Fibroblast of lung (primary cell): ENCODE data around the gene ABHD16A. TPM values are rescaled to one million over a fixed set of nuclear protein-coding genes. Genes with fewer than 3 reads are reported as not detected.

Experiments used
- DNase-seq, 2 donors: peaks; one replicate each; pipeline versions ENCODE4 v3.0.0 to v3.0.0-alpha.2; 2010; ENCODE audit warnings: low read depth in 2 of 2
- H2AFZ ChIP-seq: 2 replicates; pipeline ENCODE4 v1.5.1; 2012; ENCODE audit warnings: low read length, control low read depth, inconsistent platforms
- H3K27ac ChIP-seq: 2 replicates; pipeline ENCODE4 v1.5.1; 2011; ENCODE audit warnings: low read length, control low read depth; ENCODE audit not compliant: insufficient read depth
- H3K27me3 ChIP-seq: 2 replicates; pipeline ENCODE4 v1.5.1; 2011; ENCODE audit warnings: mild to moderate bottlenecking, low read length; ENCODE audit not compliant: control insufficient read depth, insufficient read depth
- H3K36me3 ChIP-seq: 2 replicates; pipeline ENCODE4 v1.5.1; 2011; ENCODE audit warnings: low read length; ENCODE audit not compliant: control insufficient read depth, insufficient read depth
- H3K4me1 ChIP-seq: 2 replicates; pipeline ENCODE4 v1.5.1; 2011; ENCODE audit warnings: low read length; ENCODE audit not compliant: control insufficient read depth, insufficient read depth; ENCODE audit errors: extremely low read depth
- H3K4me2 ChIP-seq: 2 replicates; pipeline ENCODE4 v1.5.1; 2011; ENCODE audit warnings: low read length, control low read depth; ENCODE audit not compliant: insufficient read depth; ENCODE audit errors: extremely low read depth
- H3K4me3 ChIP-seq, 4 experiments: fragments of 200-600 bp in 1 of 4; sonication (generic) in 1 of 4; replicated peaks in 1 of 4; 2 replicates each; pipeline ENCODE4 v1.5.1; 2011 to 2016; ENCODE audit warnings: low read length in 4 of 4, low read depth in 3 of 4, mild to moderate bottlenecking in 3 of 4, control low read depth in 2 of 4, inconsistent platforms in 1 of 4, mixed read lengths in 1 of 4; ENCODE audit not compliant: insufficient read depth in 1 of 4; ENCODE audit errors: control extremely low read depth in 1 of 4
- H3K79me2 ChIP-seq: 2 replicates; pipeline ENCODE4 v1.5.1; 2012; ENCODE audit warnings: mild to moderate bottlenecking, low read length, inconsistent platforms; ENCODE audit not compliant: control insufficient read depth, insufficient read depth
- H3K9ac ChIP-seq: 2 replicates; pipeline ENCODE4 v1.5.1; 2011; ENCODE audit warnings: mild to moderate bottlenecking, low read length, control low read depth; ENCODE audit not compliant: insufficient read depth
- H3K9me3 ChIP-seq: 2 replicates; pipeline ENCODE4 v1.5.1; 2012; ENCODE audit warnings: low read depth, low read length; ENCODE audit not compliant: control insufficient read depth, insufficient read depth
- H4K20me1 ChIP-seq: 2 replicates; pipeline ENCODE4 v1.5.1; 2011; ENCODE audit warnings: low read length; ENCODE audit not compliant: control insufficient read depth, insufficient read depth; ENCODE audit errors: extremely low read depth
- EZH2 ChIP-seq: IDR thresholded peaks from 2 replicates; pipeline ENCODE4 v1.5.1; 2012; ENCODE audit warnings: low read length, control low read depth, mild to moderate bottlenecking; ENCODE audit errors: missing control alignments
- polyA minus RNA-seq: library from RNA; depleted of rRNA, polyadenylated mRNA; stranded (reverse); fragments of >200 nt; gene quantifications from 2 replicates; pipeline ENCODE4 v1.2.3, GENCODE V29; 2011; ENCODE audit warnings: low replicate concordance
- polyA plus RNA-seq, 2 donors: library from polyadenylated mRNA; depleted of rRNA in 1 of 2; stranded (reverse) in 1 of 2; unstranded in 1 of 2; fragments of >200 nt; gene quantifications; 2 replicates each; pipeline ENCODE4 v1.2.1, GENCODE V29; 2011 to 2012; ENCODE audit warnings: missing spikeins in 1 of 2
- total RNA-seq: library from RNA; depleted of rRNA; stranded (reverse); fragments of >200 nt; gene quantifications from 2 replicates; pipeline ENCODE4 v1.2.1, GENCODE V29; 2014
- TF ChIP-seq, protein P1 (sequence below), 2 donors: IDR thresholded peaks in 1 of 2; conservative IDR thresholded peaks in 1 of 2; 1 replicate in 1 of 2; 2 replicates in 1 of 2; pipeline ENCODE4 v1.5.1; 2011 to 2012; ENCODE audit warnings: low read length in 2 of 2, control low read depth in 1 of 2, inconsistent platforms in 1 of 2, low read depth in 1 of 2, mild to moderate bottlenecking in 1 of 2

ABHD16A gene
- total RNA-seq = 62.1 and 72.0 TPM in 2 replicates
- 24.2 and 25.1 TPM in 2 replicates for polyA plus RNA-seq
- polyA plus RNA-seq (2012) = 26.8 and 27.0 TPM in 2 replicates
- polyA minus RNA-seq = 93.5 and 93.6 TPM in 2 replicates

DNA sequence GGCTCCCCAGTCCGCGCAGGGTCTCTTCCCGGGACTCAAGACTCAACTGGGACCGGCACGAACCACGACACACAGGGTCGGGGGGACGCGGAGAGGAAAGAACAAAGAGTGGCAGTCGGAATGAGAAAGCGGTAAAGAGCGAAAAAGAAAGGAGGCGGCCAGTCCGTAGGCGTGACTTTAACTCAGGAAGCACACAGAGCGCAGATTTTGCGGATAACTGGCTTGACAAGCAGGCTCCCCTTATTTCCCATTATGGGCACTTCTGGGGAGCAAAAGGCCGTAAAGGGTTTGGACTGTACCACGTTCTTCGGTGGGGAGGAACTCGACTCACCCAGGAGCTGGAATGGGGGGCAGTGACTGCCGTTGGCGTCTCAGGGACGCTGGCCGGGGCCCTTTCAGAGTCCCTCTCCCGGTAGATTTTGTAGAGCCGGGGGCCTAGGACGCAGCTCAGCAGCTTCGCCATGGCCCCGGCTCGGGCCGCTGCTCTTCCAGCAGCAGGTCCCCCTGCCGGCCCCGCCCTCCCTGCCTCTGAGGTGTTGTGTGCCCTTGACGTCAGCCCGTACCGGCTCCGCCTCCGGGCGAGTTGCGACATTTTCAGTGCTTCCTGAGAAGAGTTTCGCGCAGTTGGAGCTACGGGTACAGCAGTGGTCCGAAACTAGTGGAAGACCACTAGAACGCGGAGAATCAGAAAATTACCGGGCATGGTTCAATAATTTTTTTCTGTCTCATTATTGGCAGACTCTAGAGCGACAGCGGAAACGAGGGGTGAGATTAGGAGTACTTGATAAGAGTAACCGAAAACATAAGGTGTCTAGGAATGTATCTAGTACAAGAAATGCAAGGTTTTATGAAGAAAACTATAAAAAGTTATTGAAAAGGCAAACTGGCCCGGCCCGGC is at the start of gene ABHD16A:
Gene ABHD16A, minus strand, starts transcription at position 506 of the 898 bp plus-strand sequence. Its CDS starts 43 bp downstream, at position 463.
- H3K4me3 ChIP-seq = peak within 1 kb of the TSS; percentile 76 to 93 (median 82)
- peaks cover 8% of the 10 kb centered on the region for H3K4me1 ChIP-seq
- peaks cover 22% of the 10 kb centered on the region for H3K79me2 ChIP-seq
- no peaks in the 10 kb centered on the region for H3K9me3 ChIP-seq
- peak within 1 kb of the TSS; percentile 98 for H3K27ac ChIP-seq
- H3K9ac ChIP-seq = peak within 1 kb of the TSS; percentile 96
- H4K20me1 ChIP-seq = no peaks in the 10 kb centered on the region
- no peaks in the 10 kb centered on the region for H3K36me3 ChIP-seq
- peak within 1 kb of the TSS; percentile 98 for H3K4me2 ChIP-seq
- DNase-seq = peak; percentile 98 to 99
- no peaks in the 10 kb centered on the region for H3K27me3 ChIP-seq
- peak within 1 kb of the TSS; percentile 93 for H2AFZ ChIP-seq
- no peak for TF ChIP-seq EZH2
- TF ChIP-seq, protein P1, sequence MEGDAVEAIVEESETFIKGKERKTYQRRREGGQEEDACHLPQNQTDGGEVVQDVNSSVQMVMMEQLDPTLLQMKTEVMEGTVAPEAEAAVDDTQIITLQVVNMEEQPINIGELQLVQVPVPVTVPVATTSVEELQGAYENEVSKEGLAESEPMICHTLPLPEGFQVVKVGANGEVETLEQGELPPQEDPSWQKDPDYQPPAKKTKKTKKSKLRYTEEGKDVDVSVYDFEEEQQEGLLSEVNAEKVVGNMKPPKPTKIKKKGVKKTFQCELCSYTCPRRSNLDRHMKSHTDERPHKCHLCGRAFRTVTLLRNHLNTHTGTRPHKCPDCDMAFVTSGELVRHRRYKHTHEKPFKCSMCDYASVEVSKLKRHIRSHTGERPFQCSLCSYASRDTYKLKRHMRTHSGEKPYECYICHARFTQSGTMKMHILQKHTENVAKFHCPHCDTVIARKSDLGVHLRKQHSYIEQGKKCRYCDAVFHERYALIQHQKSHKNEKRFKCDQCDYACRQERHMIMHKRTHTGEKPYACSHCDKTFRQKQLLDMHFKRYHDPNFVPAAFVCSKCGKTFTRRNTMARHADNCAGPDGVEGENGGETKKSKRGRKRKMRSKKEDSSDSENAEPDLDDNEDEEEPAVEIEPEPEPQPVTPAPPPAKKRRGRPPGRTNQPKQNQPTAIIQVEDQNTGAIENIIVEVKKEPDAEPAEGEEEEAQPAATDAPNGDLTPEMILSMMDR (conservative IDR thresholded peaks at IDR 0.05 in 1 of 2, IDR thresholded peaks at IDR 0.05 in 1 of 2; ENCODE audit: low read depth in 1 of 2, low read length in 2 of 2) = no peak

DNA sequence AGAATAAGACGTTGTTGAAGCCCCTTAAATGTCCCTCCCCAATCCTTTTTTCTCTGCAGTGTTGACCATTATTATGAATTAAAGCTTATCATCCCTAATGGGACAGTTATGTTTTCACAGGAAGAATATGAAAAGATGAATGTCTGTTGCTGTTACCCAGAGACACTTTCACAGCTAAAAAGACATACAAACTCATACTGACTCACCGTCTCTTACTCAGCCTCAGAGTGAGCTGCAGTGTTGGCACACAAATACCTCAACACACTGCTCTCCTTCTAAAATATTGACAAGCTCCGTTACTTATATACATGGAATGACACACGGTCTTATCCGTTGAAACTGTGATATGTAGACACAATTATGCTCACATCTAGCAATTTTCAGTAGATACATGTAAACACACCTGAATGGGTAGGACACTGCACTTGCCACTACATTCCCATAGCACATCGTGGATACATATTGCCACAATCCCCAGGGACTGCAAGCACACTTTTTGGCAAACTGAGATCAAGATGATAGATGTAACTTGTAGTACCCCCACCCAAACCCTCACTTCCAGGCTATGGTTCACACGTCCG is 49.7 kb upstream of the ABHD16A start:
- H3K79me2 ChIP-seq = no peaks in the 10 kb centered on the region
- H4K20me1 ChIP-seq = no peaks in the 10 kb centered on the region
- no peak overlapping the region for H3K27ac ChIP-seq
- DNase-seq = peak; percentile 66 to 90
- no peak overlapping the region for H3K9ac ChIP-seq
- no peak overlapping the region for H3K4me2 ChIP-seq
- no peak overlapping the region for H2AFZ ChIP-seq
- TF ChIP-seq, protein P1 (conservative IDR thresholded peaks at IDR 0.05 in 1 of 2, IDR thresholded peaks at IDR 0.05 in 1 of 2; ENCODE audit: low read depth in 1 of 2, low read length in 2 of 2) = no peak
- TF ChIP-seq EZH2 = no peak
- H3K27me3 ChIP-seq = no peaks in the 10 kb centered on the region
- no peaks in the 10 kb centered on the region for H3K9me3 ChIP-seq
- peaks cover 2% of the 10 kb centered on the region for H3K4me1 ChIP-seq
- no peak overlapping the region for H3K4me3 ChIP-seq
- H3K36me3 ChIP-seq = no peaks in the 10 kb centered on the region

DNA sequence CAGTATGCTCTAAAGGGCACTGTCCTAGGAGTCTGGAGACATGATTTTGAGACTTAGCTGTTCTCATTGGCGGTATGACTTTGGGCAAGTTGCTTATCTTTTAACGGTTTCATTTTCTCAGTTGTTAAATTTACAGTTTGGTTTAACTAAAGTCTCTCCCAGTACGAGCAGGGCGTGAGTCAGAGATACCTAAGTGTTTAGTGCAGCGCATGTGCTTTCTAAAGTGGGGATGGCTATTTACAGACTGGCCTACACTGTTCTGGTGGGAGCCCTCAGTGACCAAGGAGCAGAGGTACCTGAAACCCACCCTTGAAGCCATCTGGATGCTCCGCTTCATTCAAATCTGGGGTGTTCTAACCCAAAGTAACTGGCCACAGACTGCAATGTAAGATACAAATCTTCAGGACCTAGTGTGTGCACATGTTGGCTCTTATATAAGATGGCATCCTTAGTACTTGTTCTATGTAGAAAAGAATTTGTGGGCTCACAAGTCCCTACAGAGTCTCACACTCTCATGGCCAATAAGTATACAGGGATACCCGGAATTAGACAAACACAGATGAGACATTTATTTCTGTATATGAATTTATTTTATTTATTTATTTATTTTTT is 47.4 kb upstream of the ABHD16A start:
- H2AFZ ChIP-seq = no peak overlapping the region
- no peaks in the 10 kb centered on the region for H3K9me3 ChIP-seq
- no peaks in the 10 kb centered on the region for H3K79me2 ChIP-seq
- H3K4me1 ChIP-seq = peaks cover 5% of the 10 kb centered on the region
- no peak for TF ChIP-seq EZH2
- TF ChIP-seq, protein P1 (conservative IDR thresholded peaks at IDR 0.05 in 1 of 2, IDR thresholded peaks at IDR 0.05 in 1 of 2; ENCODE audit: low read depth in 1 of 2, low read length in 2 of 2) = no peak
- H3K9ac ChIP-seq = no peak overlapping the region
- H3K4me2 ChIP-seq = no peak overlapping the region
- peak in 1 of 2 donors; percentile 87 for DNase-seq
- no peaks in the 10 kb centered on the region for H3K27me3 ChIP-seq
- H3K27ac ChIP-seq = no peak overlapping the region
- peaks cover 2% of the 10 kb centered on the region for H3K36me3 ChIP-seq
- no peaks in the 10 kb centered on the region for H4K20me1 ChIP-seq
- no peak overlapping the region for H3K4me3 ChIP-seq
